HL-60 (cell line): ENCODE data around the gene COL23A1.

Experiments used
- CTCF ChIP-seq: IDR thresholded peaks from one replicate; pipeline ENCODE4 v1.5.1; 2011; ENCODE audit warnings: low read length, control low read depth, inconsistent platforms; ENCODE audit not compliant: insufficient read depth
- GABPA ChIP-seq: IDR thresholded peaks from 2 replicates; pipeline ENCODE4 v1.6.1; 2012; ENCODE audit warnings: low read depth
- POLR2AphosphoS5 ChIP-seq: IDR thresholded peaks from 2 replicates; pipeline ENCODE4 v1.6.1; 2012; ENCODE audit warnings: low read depth

GRCh38 chr5:178210686-178211085, 379.5 kb downstream of the COL23A1 start:
- TF ChIP-seq POLR2AphosphoS5 (no peak), CTCF (no peak), GABPA (no peak)
